ENCODE results near the gene GAK.
"Not testable (repeated sequence)": the region's sequence is repeated elsewhere in the genome, so short reads cannot be mapped to it uniquely, and the experiment has no call there.

GAK gene

GRCh38 chr4:931960-932712 is at the start of gene GAK, which contains the start of gene TMEM175:
TSS of gene GAK (minus strand) at chr4:932316. CDS start at chr4:932187, 129 bp downstream.
TSS of gene TMEM175 (plus strand) at chr4:932460. CDS start at chr4:947740, 15,280 bp downstream.
- in situ Hi-C loops (cut with MboI; ENCODE audit: low sequenced_read_pairs): no loop called here

GRCh38 chr4:978957-979701 is 47.0 kb upstream of the GAK start:
- in situ Hi-C loops (cut with MboI; ENCODE audit: low sequenced_read_pairs): no loop called here

GRCh38 chr4:976016-976415 is 43.9 kb upstream of the GAK start:
- in situ Hi-C loops (cut with MboI; ENCODE audit: low sequenced_read_pairs): not testable (repeated sequence)

- in situ Hi-C loops (cut with MboI; ENCODE audit: low sequenced_read_pairs): no loop called here
These were observed 42.6 kb upstream of the GAK start for GRCh38 chr4:974668-975067.

- in situ Hi-C loops (cut with MboI; ENCODE audit: low sequenced_read_pairs): no loop called here
These were observed 41.6 kb upstream of the GAK start, which contains the start of gene DGKQ for GRCh38 chr4:973431-974397. TSS of gene DGKQ (minus strand) at chr4:973569. CDS start at chr4:973482, 87 bp downstream.

GRCh38 chr4:972651-973424 is 40.7 kb upstream of the GAK start:
- in situ Hi-C loops (cut with MboI; ENCODE audit: low sequenced_read_pairs): no loop called here

- in situ Hi-C loops (cut with MboI; ENCODE audit: low sequenced_read_pairs): no loop called here
These were observed 39.8 kb upstream of the GAK start for GRCh38 chr4:971666-972500.

GRCh38 chr4:970854-971520 is 38.9 kb upstream of the GAK start:
- in situ Hi-C loops (cut with MboI; ENCODE audit: low sequenced_read_pairs): no loop called here

GRCh38 chr4:970046-970745 is 38.1 kb upstream of the GAK start:
- in situ Hi-C loops (cut with MboI; ENCODE audit: low sequenced_read_pairs): no loop called here

- in situ Hi-C loops (cut with MboI; ENCODE audit: low sequenced_read_pairs): no loop called here
These were observed 36.7 kb upstream of the GAK start for GRCh38 chr4:968621-969394.

GRCh38 chr4:968221-968620 is 36.1 kb upstream of the GAK start:
- in situ Hi-C loops (cut with MboI; ENCODE audit: low sequenced_read_pairs): no loop called here

GRCh38 chr4:967113-968104 is 35.3 kb upstream of the GAK start:
- in situ Hi-C loops (cut with MboI; ENCODE audit: low sequenced_read_pairs): no loop called here

- in situ Hi-C loops (cut with MboI; ENCODE audit: low sequenced_read_pairs): no loop called here
These were observed 34.4 kb upstream of the GAK start for GRCh38 chr4:966266-967112.

GRCh38 chr4:965766-966134 is 33.6 kb upstream of the GAK start:
- in situ Hi-C loops (cut with MboI; ENCODE audit: low sequenced_read_pairs): no loop called here

- in situ Hi-C loops (cut with MboI; ENCODE audit: low sequenced_read_pairs): no loop called here
These were observed 33.1 kb upstream of the GAK start for GRCh38 chr4:965048-965765.

All from HL-60/S4 treated with retinoic acid at 250 ng/mL for 4 days and 3 days (cell line).